Activated T-helper 9 cell treated with anti-CD3 and anti-CD28 coated beads, Interleukin-2, amount 50 U/mL, for 16 hours (primary cell): Measurements from ENCODE around the gene NFYA.
"Not testable (repeated sequence)": the region's sequence is repeated elsewhere in the genome, so short reads cannot be mapped to it uniquely, and the experiment has no call there.

Experiments
- DNase-seq: peaks from one replicate; pipeline ENCODE4 v3.0.0-alpha.2; 2020; ENCODE audit warnings: low read depth

The NFYA gene

GRCh38 chr6:41073968-41074691, 1.4 kb downstream of the NFYA start:
- no peak for DNase-seq

- DNase-seq, result no peak
These were observed 2.1 kb downstream of the NFYA start for GRCh38 chr6:41074692-41075436.

- no peak for DNase-seq
These were observed 3.2 kb downstream of the NFYA start for GRCh38 chr6:41075651-41076626.

- no peak for DNase-seq
These were observed 4.8 kb downstream of the NFYA start for GRCh38 chr6:41077536-41077935.

- no peak for DNase-seq
These were observed 5.3 kb downstream of the NFYA start for GRCh38 chr6:41078101-41078500.

GRCh38 chr6:41079080-41079479, 6.3 kb downstream of the NFYA start:
- no peak for DNase-seq

GRCh38 chr6:41080621-41081020, 7.8 kb downstream of the NFYA start:
- no peak for DNase-seq

- DNase-seq, result no peak
These were observed 10.3 kb downstream of the NFYA start for GRCh38 chr6:41083072-41083471.

GRCh38 chr6:41085182-41085581, 12.4 kb downstream of the NFYA start:
- no peak for DNase-seq

GRCh38 chr6:41088451-41088850, 15.7 kb downstream of the NFYA start:
- DNase-seq, result no peak

GRCh38 chr6:41090841-41091761, 18.3 kb downstream of the NFYA start:
- DNase-seq, result no peak

- DNase-seq, result no peak
These were observed 19.8 kb downstream of the NFYA start for GRCh38 chr6:41092421-41093140.

- DNase-seq, result no peak
These were observed 21.0 kb downstream of the NFYA start for GRCh38 chr6:41093729-41094128.

- no peak for DNase-seq
These were observed 24.8 kb downstream of the NFYA start for GRCh38 chr6:41097467-41098090.

- DNase-seq, result no peak
These were observed 25.6 kb downstream of the NFYA start for GRCh38 chr6:41098366-41098765.

GRCh38 chr6:41100871-41101287, 28.1 kb downstream of the NFYA start:
- no peak for DNase-seq

GRCh38 chr6:41103847-41104246, 31.1 kb downstream of the NFYA start:
- DNase-seq, result no peak

- DNase-seq, result no peak
These were observed 38.2 kb downstream of the NFYA start for GRCh38 chr6:41111017-41111416.

GRCh38 chr6:41115027-41115426, 42.3 kb downstream of the NFYA start:
- DNase-seq, result not testable (repeated sequence)

GRCh38 chr6:41119508-41119907, 46.7 kb downstream of the NFYA start:
- no peak for DNase-seq
